CD8-positive, alpha-beta memory T cell (primary cell): ENCODE results near the gene CELF2. TPM values are rescaled to one million over a fixed set of nuclear protein-coding genes. Genes with fewer than 3 reads are reported as not detected.

Source experiments
- CTCF ChIA-PET: fragments of 350-600 bp; sonication (Branson Sonifier 250); formaldehyde crosslinking; loops from one replicate; lab custom pipeline; 2021; ENCODE audit warnings: antibody characterized with exemption; lab: Charles Lee
- POLR2A ChIA-PET: fragments of 350-600 bp; sonication (Branson Sonifier 250); formaldehyde crosslinking; loops from one replicate; lab custom pipeline; 2021; ENCODE audit warnings: antibody characterized with exemption; lab: Charles Lee
- DNase-seq, 5 donors: peaks; one replicate each; pipeline versions ENCODE4 v3.0.0 to v3.0.0-alpha.2; 2020 to 2022; ENCODE audit warnings: mixed read lengths in 1 of 5
- H3K27ac ChIP-seq: one replicate; pipeline ENCODE4 v1.7.0; 2013; ENCODE audit warnings: low read depth, mild to moderate bottlenecking, low read length, moderate library complexity
- H3K27me3 ChIP-seq: 2 replicates; pipeline ENCODE4 v1.7.0; 2013; ENCODE audit warnings: low read length, mild to moderate bottlenecking; ENCODE audit not compliant: insufficient read depth, poor library complexity, severe bottlenecking
- H3K36me3 ChIP-seq: 2 replicates; pipeline ENCODE4 v1.7.0; 2013; ENCODE audit warnings: mild to moderate bottlenecking, low read length, moderate library complexity; ENCODE audit not compliant: insufficient read depth
- H3K4me1 ChIP-seq: 2 replicates; pipeline ENCODE4 v1.7.0; 2013; ENCODE audit warnings: mild to moderate bottlenecking, low read length, moderate library complexity; ENCODE audit not compliant: insufficient read depth
- H3K4me3 ChIP-seq: 2 replicates; pipeline ENCODE4 v1.7.0; 2013; ENCODE audit warnings: mild to moderate bottlenecking, low read length
- H3K9me3 ChIP-seq: 2 replicates; pipeline ENCODE4 v1.7.0; 2013; ENCODE audit warnings: mild to moderate bottlenecking, low read length
- H3K27ac Mint-ChIP-seq, 8 donors: one replicate each; pipeline ENCODE4 v1.8.0; 2020 to 2021; ENCODE audit warnings: mixed read lengths in 8 of 8, mild to moderate bottlenecking in 6 of 8, inconsistent platforms in 3 of 8, moderate library complexity in 3 of 8
- H3K27me3 Mint-ChIP-seq, 2 donors: one replicate each; pipeline ENCODE4 v1.8.0; 2020 to 2021; ENCODE audit warnings: mixed read lengths in 2 of 2, mild to moderate bottlenecking in 1 of 2, moderate library complexity in 1 of 2
- H3K36me3 Mint-ChIP-seq, 3 donors: one replicate each; pipeline ENCODE4 v1.8.0; 2020 to 2021; ENCODE audit warnings: mixed read lengths in 3 of 3, inconsistent platforms in 1 of 3, mild to moderate bottlenecking in 1 of 3
- H3K4me1 Mint-ChIP-seq, 3 donors: one replicate each; pipeline ENCODE4 v1.8.0; 2020 to 2021; ENCODE audit warnings: mixed read lengths in 3 of 3, inconsistent platforms in 1 of 3, mild to moderate bottlenecking in 1 of 3
- H3K4me3 Mint-ChIP-seq, 7 donors: one replicate each; pipeline ENCODE4 v1.8.0; 2020 to 2021; ENCODE audit warnings: mixed read lengths in 7 of 7, mild to moderate bottlenecking in 6 of 7, moderate library complexity in 4 of 7, inconsistent platforms in 2 of 7
- H3K9me3 Mint-ChIP-seq, 5 donors: one replicate each; pipeline ENCODE4 v1.8.0; 2020 to 2022; ENCODE audit warnings: mixed read lengths in 5 of 5, mild to moderate bottlenecking in 3 of 5, moderate library complexity in 2 of 5, inconsistent platforms in 1 of 5
- polyA plus RNA-seq: library from polyadenylated mRNA; unstranded; fragments of 300-500 nt; fragmentation: Illumina TruSeq; gene quantifications from one replicate; pipeline ENCODE4 v1.2.3, GENCODE V29; 2021
- total RNA-seq, 2 experiments: library from RNA; stranded (reverse); gene quantifications; one replicate each; pipeline ENCODE4 v1.2.3, GENCODE V29; 2021

Gene CELF2
- total and polyA plus RNA-seq, 3 experiments from 2014 or later, result 154 to 166 (median 155) TPM

GRCh38 chr10:11019724-11020547, 2.3 kb downstream of the CELF2 start:
- Histone ChIP-seq H3K4me3 (no peak overlapping the region), H3K27me3 (peaks cover 22% of the 10 kb centered on the region), H3K36me3 (no peaks in the 10 kb centered on the region), H3K4me1 (peaks cover 3% of the 10 kb centered on the region), H3K9me3 (no peaks in the 10 kb centered on the region), H3K27ac (no peak overlapping the region)
- POLR2A ChIA-PET, result no interaction called here
- no peaks in the 10 kb centered on the region for H3K36me3 Mint-ChIP-seq
- H3K9me3 Mint-ChIP-seq, result peaks cover 0 to 2% (median 0%) of the 10 kb centered on the region in 5 donors
- DNase-seq, result no peak
- H3K27me3 Mint-ChIP-seq, result peaks cover 20 to 74% of the 10 kb centered on the region in 2 donors
- CTCF ChIA-PET, result interaction anchor here (0.6 kb wide), 1 partner anchor 295 kb away, joined by 3 read pairs; no protein-coding TSS in a partner anchor
- H3K4me1 Mint-ChIP-seq, result peaks cover 7 to 15% (median 11%) of the 10 kb centered on the region in 3 donors
- H3K27ac Mint-ChIP-seq, result no peak overlapping the region
- peak overlapping the region in 3 of 7 donors; percentile 55 to 87 (median 84) for H3K4me3 Mint-ChIP-seq

GRCh38 chr10:11020548-11020942, 2.9 kb downstream of the CELF2 start:
- CTCF ChIA-PET, result no interaction called here
- H3K9me3 Mint-ChIP-seq, result peaks cover 0 to 2% (median 0%) of the 10 kb centered on the region in 5 donors
- H3K4me3 ChIP-seq, result no peak overlapping the region
- no peak for DNase-seq
- H3K4me1 Mint-ChIP-seq, result peaks cover 7 to 15% (median 11%) of the 10 kb centered on the region in 3 donors
- peaks cover 20 to 74% of the 10 kb centered on the region in 2 donors for H3K27me3 Mint-ChIP-seq
- POLR2A ChIA-PET, result no interaction called here
- no peak overlapping the region for H3K4me3 Mint-ChIP-seq
- H3K36me3 Mint-ChIP-seq, result no peaks in the 10 kb centered on the region
- H3K27ac ChIP-seq, result no peak overlapping the region
- H3K9me3 ChIP-seq, result no peaks in the 10 kb centered on the region
- no peaks in the 10 kb centered on the region for H3K36me3 ChIP-seq
- peaks cover 22% of the 10 kb centered on the region for H3K27me3 ChIP-seq
- H3K4me1 ChIP-seq, result peaks cover 3% of the 10 kb centered on the region
- no peak overlapping the region for H3K27ac Mint-ChIP-seq

GRCh38 chr10:11022213-11022612, 4.5 kb downstream of the CELF2 start:
- H3K4me3 ChIP-seq, result no peak overlapping the region
- H3K36me3 Mint-ChIP-seq, result no peaks in the 10 kb centered on the region
- H3K27ac Mint-ChIP-seq, result no peak overlapping the region
- ChIA-PET POLR2A (no interaction called here), CTCF (no interaction called here)
- no peak overlapping the region for H3K27ac ChIP-seq
- H3K36me3 ChIP-seq, result no peaks in the 10 kb centered on the region
- DNase-seq, result no peak
- peaks cover 8 to 65% of the 10 kb centered on the region in 2 donors for H3K27me3 Mint-ChIP-seq
- peaks cover 10% of the 10 kb centered on the region for H3K27me3 ChIP-seq
- H3K4me1 ChIP-seq, result peaks cover 2% of the 10 kb centered on the region
- H3K4me3 Mint-ChIP-seq, result no peak overlapping the region
- H3K4me1 Mint-ChIP-seq, result peaks cover 6 to 10% (median 8%) of the 10 kb centered on the region in 3 donors
- H3K9me3 Mint-ChIP-seq, result peaks cover 0 to 2% (median 0%) of the 10 kb centered on the region in 5 donors
- no peaks in the 10 kb centered on the region for H3K9me3 ChIP-seq

- H3K36me3 Mint-ChIP-seq, result no peaks in the 10 kb centered on the region
- CTCF ChIA-PET, result interaction anchor here (1.1 to 1.5 kb wide), 2 partner anchors 9 to 14 kb away, joined by 3 read pairs; no protein-coding TSS in a partner anchor
Measured at GRCh38 chr10:11023009-11023953, 5.6 kb downstream of the CELF2 start.

GRCh38 chr10:11024596-11024995, 6.9 kb downstream of the CELF2 start:
- no peak overlapping the region for H3K4me3 ChIP-seq
- H3K9me3 ChIP-seq, result no peaks in the 10 kb centered on the region
- H3K27ac ChIP-seq, result no peak overlapping the region
- no peaks in the 10 kb centered on the region for H3K27me3 ChIP-seq
- Mint-ChIP-seq H3K4me1 (no peaks in the 10 kb centered on the region), H3K4me3 (no peak overlapping the region), H3K27ac (no peak overlapping the region), H3K9me3 (peaks cover 0 to 2% (median 0%) of the 10 kb centered on the region in 5 donors), H3K27me3 (peaks cover 11 to 65% of the 10 kb centered on the region in 2 donors), H3K36me3 (no peaks in the 10 kb centered on the region)
- no peaks in the 10 kb centered on the region for H3K36me3 ChIP-seq
- ChIA-PET CTCF (interaction anchor here (0.7 to 1.5 kb wide), 2 partner anchors 9 to 13 kb away, joined by 3 read pairs; no protein-coding TSS in a partner anchor), POLR2A (no interaction called here)
- H3K4me1 ChIP-seq, result no peaks in the 10 kb centered on the region
- DNase-seq, result no peak

More at GRCh38 chr10:11023009-11023953, 5.6 kb downstream of the CELF2 start:
- Mint-ChIP-seq H3K9me3 (peaks cover 0 to 2% (median 0%) of the 10 kb centered on the region in 5 donors), H3K27ac (no peak overlapping the region), H3K4me1 (peaks cover 5 to 7% (median 6%) of the 10 kb centered on the region in 3 donors), H3K27me3 (peaks cover 11 to 70% of the 10 kb centered on the region in 2 donors), H3K4me3 (no peak overlapping the region)
- Histone ChIP-seq H3K27me3 (peaks cover 6% of the 10 kb centered on the region), H3K27ac (no peak overlapping the region), H3K4me3 (no peak overlapping the region), H3K9me3 (no peaks in the 10 kb centered on the region), H3K36me3 (no peaks in the 10 kb centered on the region), H3K4me1 (no peaks in the 10 kb centered on the region)
- POLR2A ChIA-PET, result no interaction called here
- no peak for DNase-seq

- no peak overlapping the region for H3K4me3 ChIP-seq
Measured at GRCh38 chr10:11025978-11026377, 8.3 kb downstream of the CELF2 start.

GRCh38 chr10:11026773-11027172, 9.1 kb downstream of the CELF2 start:
- ChIA-PET CTCF (no interaction called here), POLR2A (no interaction called here)
- Histone ChIP-seq H3K4me3 (no peak overlapping the region), H3K27ac (no peak overlapping the region), H3K4me1 (no peaks in the 10 kb centered on the region), H3K9me3 (no peaks in the 10 kb centered on the region), H3K36me3 (no peaks in the 10 kb centered on the region), H3K27me3 (no peaks in the 10 kb centered on the region)
- Mint-ChIP-seq H3K27me3 (peaks cover 12 to 60% of the 10 kb centered on the region in 2 donors), H3K36me3 (no peaks in the 10 kb centered on the region), H3K4me3 (peak overlapping the region in 1 of 7 donors; percentile 13), H3K9me3 (no peaks in the 10 kb centered on the region), H3K4me1 (no peaks in the 10 kb centered on the region), H3K27ac (peak overlapping the region in 1 of 8 donors; percentile 32)
- DNase-seq, result no peak

More at GRCh38 chr10:11025978-11026377, 8.3 kb downstream of the CELF2 start:
- H3K36me3 Mint-ChIP-seq, result no peaks in the 10 kb centered on the region
- no peak overlapping the region for H3K27ac Mint-ChIP-seq
- no peaks in the 10 kb centered on the region for H3K36me3 ChIP-seq
- no peaks in the 10 kb centered on the region for H3K9me3 ChIP-seq
- POLR2A ChIA-PET, result no interaction called here
- H3K9me3 Mint-ChIP-seq, result no peaks in the 10 kb centered on the region
- no peaks in the 10 kb centered on the region for H3K4me1 ChIP-seq
- H3K4me3 Mint-ChIP-seq, result no peak overlapping the region
- H3K27me3 ChIP-seq, result no peaks in the 10 kb centered on the region
- H3K4me1 Mint-ChIP-seq, result no peaks in the 10 kb centered on the region
- CTCF ChIA-PET, result no interaction called here
- no peak overlapping the region for H3K27ac ChIP-seq
- no peak for DNase-seq
- H3K27me3 Mint-ChIP-seq, result peaks cover 11 to 66% of the 10 kb centered on the region in 2 donors
